DND-41 (cell line): Measurements from ENCODE around the gene UPK1B.

Source experiments
- CTCF ChIP-seq: IDR thresholded peaks from 2 replicates; pipeline ENCODE4 v1.5.1; 2012; ENCODE audit warnings: borderline replicate concordance, low read length, moderate library complexity, mild to moderate bottlenecking; ENCODE audit not compliant: poor library complexity, severe bottlenecking; ENCODE audit errors: extremely low read depth
- EZH2 ChIP-seq: IDR thresholded peaks from 3 replicates; pipeline ENCODE4 v1.6.1; 2012; ENCODE audit warnings: borderline replicate concordance, low read depth, mild to moderate bottlenecking, moderate library complexity, low read length, inconsistent platforms; ENCODE audit not compliant: severe bottlenecking

DNA sequence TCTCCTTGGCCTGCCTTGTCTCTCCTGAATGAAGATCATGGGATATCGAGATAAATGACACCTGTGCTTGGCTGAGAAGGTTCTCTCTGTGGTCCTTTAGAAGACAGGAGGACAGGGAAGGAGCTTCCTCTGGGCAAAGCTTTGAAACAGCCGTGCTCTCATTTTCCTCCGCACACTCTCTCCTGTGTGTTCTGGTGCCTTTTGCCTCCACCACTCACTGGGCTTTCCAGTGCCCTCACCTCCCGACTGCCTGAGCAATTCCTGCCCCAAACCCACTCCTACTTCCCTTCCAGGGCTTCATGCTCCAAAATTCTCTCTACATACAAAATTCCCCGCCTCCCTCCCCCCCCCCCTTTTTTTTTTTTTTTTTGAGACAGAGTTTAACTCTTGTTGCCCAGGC lies 32.3 kb downstream of the UPK1B start:
- TF ChIP-seq CTCF (no peak), EZH2 (no peak)
